OCI-LY7 (cell line): ENCODE results near the gene FOLR2.

Source experiments
- EZH2phosphoT487 ChIP-seq: fragments of 200-600 bp; sonication (generic); IDR thresholded peaks from 2 replicates; pipeline ENCODE4 v1.6.1; 2018; ENCODE audit warnings: low read depth, borderline replicate concordance, mild to moderate bottlenecking, mixed run types, antibody characterized with exemption, low read length, moderate library complexity, mixed read lengths
- TF ChIP-seq, protein P1 (sequence below): fragments of 200-600 bp; sonication (generic); conservative IDR thresholded peaks from 2 replicates; pipeline ENCODE4 v1.5.1; 2014; ENCODE audit warnings: mild to moderate bottlenecking, antibody characterized with exemption, low read length, moderate library complexity, mixed read lengths

DNA sequence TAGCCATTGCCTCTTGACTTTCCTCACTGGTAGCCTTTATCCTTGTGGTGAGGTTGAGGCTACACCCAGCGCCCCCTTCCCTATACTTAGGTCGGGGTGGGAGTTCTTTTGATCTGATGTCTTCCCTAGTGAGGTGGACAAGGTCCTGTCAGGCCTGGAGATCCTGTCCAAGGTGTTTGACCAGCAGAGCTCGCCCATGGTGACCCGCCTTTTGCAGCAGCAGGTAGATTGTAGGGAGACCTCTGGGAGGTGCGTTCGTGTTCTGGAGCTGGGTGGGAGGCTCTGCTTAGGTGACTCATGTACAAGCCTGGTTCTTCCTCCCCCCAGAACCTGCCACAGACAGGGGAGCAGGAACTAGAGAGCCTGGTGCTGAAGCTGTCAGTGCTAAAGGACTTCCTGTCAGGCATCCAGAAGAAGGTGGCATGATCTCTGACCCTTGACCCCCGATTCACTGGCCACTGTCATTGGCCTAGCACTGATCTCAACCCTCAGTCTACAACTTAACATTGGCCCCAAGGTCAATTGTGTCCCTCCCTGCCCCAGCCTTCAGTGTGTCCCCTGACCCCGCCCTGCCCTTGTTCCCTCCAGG is 12.8 kb downstream of the FOLR2 start:
- TF ChIP-seq, protein P1, sequence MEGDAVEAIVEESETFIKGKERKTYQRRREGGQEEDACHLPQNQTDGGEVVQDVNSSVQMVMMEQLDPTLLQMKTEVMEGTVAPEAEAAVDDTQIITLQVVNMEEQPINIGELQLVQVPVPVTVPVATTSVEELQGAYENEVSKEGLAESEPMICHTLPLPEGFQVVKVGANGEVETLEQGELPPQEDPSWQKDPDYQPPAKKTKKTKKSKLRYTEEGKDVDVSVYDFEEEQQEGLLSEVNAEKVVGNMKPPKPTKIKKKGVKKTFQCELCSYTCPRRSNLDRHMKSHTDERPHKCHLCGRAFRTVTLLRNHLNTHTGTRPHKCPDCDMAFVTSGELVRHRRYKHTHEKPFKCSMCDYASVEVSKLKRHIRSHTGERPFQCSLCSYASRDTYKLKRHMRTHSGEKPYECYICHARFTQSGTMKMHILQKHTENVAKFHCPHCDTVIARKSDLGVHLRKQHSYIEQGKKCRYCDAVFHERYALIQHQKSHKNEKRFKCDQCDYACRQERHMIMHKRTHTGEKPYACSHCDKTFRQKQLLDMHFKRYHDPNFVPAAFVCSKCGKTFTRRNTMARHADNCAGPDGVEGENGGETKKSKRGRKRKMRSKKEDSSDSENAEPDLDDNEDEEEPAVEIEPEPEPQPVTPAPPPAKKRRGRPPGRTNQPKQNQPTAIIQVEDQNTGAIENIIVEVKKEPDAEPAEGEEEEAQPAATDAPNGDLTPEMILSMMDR: no peak
- no peak for TF ChIP-seq EZH2phosphoT487
